HepG2 (cell line): Measurements from ENCODE around the gene CD58. TPM values are rescaled to one million over a fixed set of nuclear protein-coding genes. Genes with fewer than 3 reads are reported as not detected.

ENCODE experiments used
- ATAC-seq: fragments of 200-7000 bp; cut with Tn5 transposase; 3 replicates; pipeline ENCODE4 v1.9.1; 2020; ENCODE audit warnings: mild to moderate bottlenecking, moderate library complexity
- BruUV-seq: library from RNA; stranded (reverse); fragments of 400-500 nt; replicated peaks from 2 replicates; lab custom pipeline; 2021; lab: Mats Ljungman, UMichigan
- CTCF ChIA-PET: fragments of 300-600 bp; formaldehyde crosslinking; extraction: SDS; loops from one replicate; lab custom pipeline; 2021; ENCODE audit warnings: low total read pairs, inconsistent platforms, low intra/inter-chr PET ratio; lab: Yijun Ruan, JAX
- POLR2A ChIA-PET: fragments of 350-600 bp; sonication (Branson Sonifier 250); formaldehyde crosslinking; loops from one replicate; lab custom pipeline; 2020; ENCODE audit warnings: antibody characterized with exemption, inconsistent platforms; lab: Yijun Ruan, JAX
- DNase-seq: peaks from one replicate; pipeline ENCODE4 v3.0.0-alpha.2; 2015; ENCODE audit warnings: low spot score
- FAIRE-seq: peaks from 3 replicates; lab custom pipeline; 2011; peaks lifted over from hg19 to GRCh38; lab: Jason Lieb, UNC
- H2AFZ ChIP-seq: one replicate; pipeline ENCODE4 v1.6.1; 2011; ENCODE audit warnings: low read length, inconsistent platforms
- H3K27ac ChIP-seq: fragments of 300-600 bp; 3 replicates; pipeline ENCODE4 v1.8.0; 2011; ENCODE audit warnings: mixed run types, mild to moderate bottlenecking, mixed read lengths, low read length, inconsistent platforms; ENCODE audit not compliant: insufficient read depth; ENCODE audit errors: extremely low read length
- H3K27me3 ChIP-seq, 2 experiments: fragments of 200-600 bp in 1 of 2; 2 replicates in 1 of 2; 3 replicates in 1 of 2; pipeline versions ENCODE4 v1.6.0 to v1.8.0; 2011; ENCODE audit warnings: low read length in 2 of 2, mild to moderate bottlenecking in 2 of 2, moderate library complexity in 2 of 2, inconsistent platforms in 1 of 2; ENCODE audit not compliant: insufficient read depth in 2 of 2, control insufficient read depth in 1 of 2
- H3K36me3 ChIP-seq, 2 experiments: fragments of 200-600 bp in 1 of 2; replicated peaks in 1 of 2; 2 replicates in 1 of 2; 3 replicates in 1 of 2; pipeline versions ENCODE4 v1.5.1 to v1.8.0; 2011; ENCODE audit warnings: low read length in 2 of 2, inconsistent platforms in 1 of 2; ENCODE audit not compliant: insufficient read depth in 2 of 2, control insufficient read depth in 1 of 2
- H3K4me1 ChIP-seq: 2 replicates; pipeline ENCODE4 v1.5.1; 2012; ENCODE audit warnings: low read length, inconsistent platforms; ENCODE audit not compliant: insufficient read depth
- H3K4me2 ChIP-seq: 2 replicates; pipeline ENCODE4 v1.6.0; 2011; ENCODE audit warnings: low read depth, low read length, inconsistent platforms
- H3K4me3 ChIP-seq, 3 experiments: fragments of 200-600 bp in 1 of 3; sonication (generic), shearing (Covaris generic) in 1 of 3; replicated peaks in 1 of 3; 2 replicates each; pipeline ENCODE4 v1.5.1; 2011 to 2016; ENCODE audit warnings: low read length in 3 of 3, inconsistent platforms in 2 of 3, low read depth in 2 of 3, mild to moderate bottlenecking in 2 of 3, control low read depth in 1 of 3, mixed read lengths in 1 of 3; ENCODE audit not compliant: insufficient read depth in 1 of 3
- H3K79me2 ChIP-seq: one replicate; pipeline ENCODE4 v1.6.1; 2011; ENCODE audit warnings: low read length, inconsistent platforms; ENCODE audit not compliant: insufficient read depth
- H3K9ac ChIP-seq: 2 replicates; pipeline ENCODE4 v1.6.0; 2011; ENCODE audit warnings: mild to moderate bottlenecking, low read depth, low read length, inconsistent platforms; ENCODE audit not compliant: insufficient read depth
- H3K9me3 ChIP-seq: 2 replicates; pipeline ENCODE4 v1.5.1; 2012; ENCODE audit warnings: mild to moderate bottlenecking, low read length
- H4K20me1 ChIP-seq: 2 replicates; pipeline ENCODE4 v1.6.0; 2011; ENCODE audit warnings: inconsistent platforms, mild to moderate bottlenecking, low read length, moderate library complexity; ENCODE audit not compliant: insufficient read depth
- AHDC1 ChIP-seq: sonication (generic); formaldehyde crosslinking; IDR thresholded peaks from 2 replicates; pipeline ENCODE4 v1.5.1; 2020; ENCODE audit warnings: mild to moderate bottlenecking, missing genetic modification reagents, borderline replicate concordance
- IKZF5 ChIP-seq: IDR thresholded peaks from 2 replicates; pipeline ENCODE4 v1.6.1; 2018; ENCODE audit warnings: missing genetic modification reagents, mild to moderate bottlenecking, missing compliant biosample characterization
- MXI1 ChIP-seq: IDR thresholded peaks from 3 replicates; pipeline ENCODE4 v1.6.1; 2012; ENCODE audit warnings: low read depth, low read length, inconsistent platforms, borderline replicate concordance
- NBN ChIP-seq: fragments of 450-650 bp; conservative IDR thresholded peaks from 2 replicates; pipeline ENCODE4 v1.6.1; 2017
- U2AF1 ChIP-seq: fragments of 200-400 bp; formaldehyde crosslinking; optimal IDR thresholded peaks from 2 replicates; pipeline ENCODE3; 2017; ENCODE audit warnings: mild to moderate bottlenecking, low read depth, low read length
- YEATS2 ChIP-seq: sonication (generic); formaldehyde crosslinking; IDR thresholded peaks from 2 replicates; pipeline ENCODE4 v1.4.0; 2020; ENCODE audit warnings: missing genetic modification reagents, borderline replicate concordance
- ZGPAT ChIP-seq: IDR thresholded peaks from 2 replicates; pipeline ENCODE4 v1.6.1; 2016; ENCODE audit warnings: mild to moderate bottlenecking
- ZNF564 ChIP-seq: sonication (generic); formaldehyde crosslinking; IDR thresholded peaks from 2 replicates; pipeline ENCODE4 v1.8.1; 2023; ENCODE audit warnings: mild to moderate bottlenecking, missing genetic modification reagents
- ZNF614 ChIP-seq: IDR thresholded peaks from 2 replicates; pipeline ENCODE4 v1.6.1; 2018; ENCODE audit warnings: missing biosample characterization, missing genetic modification reagents, inconsistent platforms, borderline replicate concordance
- ZNF703 ChIP-seq: sonication (generic); formaldehyde crosslinking; IDR thresholded peaks from 2 replicates; pipeline ENCODE4 v1.5.1; 2020; ENCODE audit warnings: missing genetic modification reagents, mild to moderate bottlenecking, moderate library complexity, borderline replicate concordance
- WGBS: methylation state at CpG from one replicate; pipeline ENCODE4 v1.1.6; 2017; ENCODE audit warnings: low lambda C conversion rate; 5-methylcytosine and 5-hydroxymethylcytosine counted together
- in situ Hi-C: cut with HindIII; loops from 2 replicates; pipeline ENCODE4 v1.10.0; 2017; ENCODE audit warnings: low pct_unique_long_range_greater_than_20kb; ENCODE audit not compliant: extremely low pct_ligation_motif_present
- intact Hi-C: fragments of 100-400 bp; cut with micrococcal nuclease; formaldehyde crosslinking; loops from one replicate; pipeline ENCODE4 v1.10.0; 2022; ENCODE audit not compliant: unreplicated experiment
- polyA plus RNA-seq, 8 experiments: library from polyadenylated mRNA; depleted of rRNA in 3 of 8; stranded (reverse) in 7 of 8; unstranded in 1 of 8; fragments of >200 nt; fragmentation: Illumina TruSeq in 4 of 8; extraction: Trizol in 4 of 8; gene quantifications; 2 replicates each; pipeline versions ENCODE4 v1.2.1 to v1.2.3, GENCODE V29; 2011 to 2016; ENCODE audit warnings: low read depth in 4 of 8, missing spikeins in 1 of 8, mixed read lengths in 1 of 8; ENCODE audit not compliant: insufficient read depth in 1 of 8
- total RNA-seq, 5 experiments: library from RNA; depleted of rRNA; stranded (reverse); fragments of >200 nt; fragmentation: Illumina TruSeq; extraction: Trizol; gene quantifications; 2 replicates each; pipeline ENCODE4 v1.2.3, GENCODE V29; 2016; ENCODE audit warnings: low read depth in 1 of 5

The CD58 gene
- total and polyA plus RNA-seq, 2 of the 13 experiments (the other 11 are each of a cell fraction or from before 2014, with no cell fraction given) = 9.4 to 13.5 TPM

GRCh38 chr1:116529681-116530080 lies 41.1 kb downstream of the CD58 start:
- H3K36me3 ChIP-seq = peaks cover 13 to 34% of the 10 kb centered on the region in 2 experiments; a peak in 4 of 5 replicates
- no peak overlapping the region for H3K4me3 ChIP-seq
- H3K9me3 ChIP-seq = peaks cover 15% of the 10 kb centered on the region
- H3K27ac ChIP-seq = no peak overlapping the region
- intact Hi-C loops (loop anchor here (5.0 kb wide), 1 partner anchor 43 kb away; the partner anchor contains the start of gene CD58), in situ Hi-C loops (no loop called here)
- peaks cover 19% of the 10 kb centered on the region for H4K20me1 ChIP-seq
- H2AFZ ChIP-seq = no peak overlapping the region
- no peak overlapping the region for H3K9ac ChIP-seq
- WGBS = 97% methylated on average over 3 of the region's 3 CpGs
- BruUV-seq = no TSS peak
- no peaks in the 10 kb centered on the region for H3K27me3 ChIP-seq
- no peak for FAIRE-seq
- H3K79me2 ChIP-seq = peaks cover 32% of the 10 kb centered on the region
- no peak for TF ChIP-seq ZNF564 (CRISPR knock-in tag)
- no peak for ATAC-seq
- CTCF ChIA-PET = no interaction called here
- peaks cover 37% of the 10 kb centered on the region for H3K4me1 ChIP-seq
- no peak overlapping the region for H3K4me2 ChIP-seq
- POLR2A ChIA-PET = no interaction called here
- no peak for DNase-seq

GRCh38 chr1:116529199-116529631 lies 41.6 kb downstream of the CD58 start:
- Histone ChIP-seq H3K79me2 (peaks cover 35% of the 10 kb centered on the region), H3K4me2 (no peak overlapping the region), H3K27ac (peak overlapping the region; percentile 2), H3K36me3 (peaks cover 12 to 30% of the 10 kb centered on the region in 2 experiments; a peak in 4 of 5 replicates), H3K27me3 (no peaks in the 10 kb centered on the region), H3K9ac (no peak overlapping the region), H2AFZ (no peak overlapping the region), H3K4me1 (peaks cover 37% of the 10 kb centered on the region), H4K20me1 (peaks cover 19% of the 10 kb centered on the region), H3K9me3 (peaks cover 15% of the 10 kb centered on the region), H3K4me3 (no peak overlapping the region)
- WGBS = 83% methylated on average over 3 of the region's 3 CpGs
- ChIA-PET CTCF (no interaction called here), POLR2A (no interaction called here)
- DNase-seq = no peak
- ATAC-seq = no peak
- in situ Hi-C loops = no loop called here
- no TSS peak for BruUV-seq
- intact Hi-C loops = loop anchor here (5.0 kb wide), 1 partner anchor 43 kb away; the partner anchor contains the start of gene CD58
- FAIRE-seq = no peak
- TF ChIP-seq IKZF5 (CRISPR knock-in tag) (no peak), ZGPAT (no peak), U2AF1 (no peak), ZNF614 (CRISPR knock-in tag) (no peak), ZNF703 (no peak), MXI1 (no peak), AHDC1 (CRISPR knock-in tag) (no peak), YEATS2 (no peak), NBN (no peak)
